ENCODE results near the gene RGS3.

RGS3 gene

GRCh38 chr9:113475992-113476391 lies 12.5 kb downstream of the RGS3 start:
- H3K27me3 ChIP-seq (ENCODE audit: insufficient read depth, poor library complexity, severe bottlenecking): peaks cover 3% of the 10 kb centered on the region
- no peak overlapping the region for H3K27ac ChIP-seq (replicated peaks)
- DNase-seq (ENCODE audit: low read depth in 1 of 2, low spot score in 1 of 2): no peak
- H3K4me3 ChIP-seq (replicated peaks; ENCODE audit: insufficient read depth, low read length): no peak overlapping the region
- no peak for TF ChIP-seq SPI1 (IDR thresholded peaks at IDR 0.05; ENCODE audit: borderline replicate concordance, low read depth)
- no peak for TF ChIP-seq REST (IDR thresholded peaks at IDR 0.05; ENCODE audit: insufficient replicate concordance, low read depth)
- TF ChIP-seq POLR2AphosphoS5 (IDR thresholded peaks at IDR 0.05; ENCODE audit: low read depth): no peak
- TF ChIP-seq GABPA (IDR thresholded peaks at IDR 0.05; ENCODE audit: low read depth): no peak
- no peak for TF ChIP-seq CTCF (IDR thresholded peaks at IDR 0.05; ENCODE audit: insufficient read depth, low read length)

- Histone ChIP-seq H3K27ac (replicated peaks) (no peak overlapping the region), H3K27me3 (ENCODE audit: insufficient read depth, poor library complexity, severe bottlenecking) (peaks cover 3% of the 10 kb centered on the region), H3K4me3 (replicated peaks; ENCODE audit: insufficient read depth, low read length) (no peak overlapping the region)
- DNase-seq (ENCODE audit: low read depth in 1 of 2, low spot score in 1 of 2): no peak
- TF ChIP-seq REST (IDR thresholded peaks at IDR 0.05; ENCODE audit: insufficient replicate concordance, low read depth) (no peak), SPI1 (IDR thresholded peaks at IDR 0.05; ENCODE audit: borderline replicate concordance, low read depth) (no peak)
Observed at GRCh38 chr9:113476511-113476916, 13.0 kb downstream of the RGS3 start.

GRCh38 chr9:113477058-113477457 lies 13.5 kb downstream of the RGS3 start:
- Histone ChIP-seq H3K27ac (replicated peaks) (no peak overlapping the region), H3K4me3 (replicated peaks; ENCODE audit: insufficient read depth, low read length) (no peak overlapping the region), H3K27me3 (ENCODE audit: insufficient read depth, poor library complexity, severe bottlenecking) (peaks cover 3% of the 10 kb centered on the region)
- DNase-seq (ENCODE audit: low read depth in 1 of 2, low spot score in 1 of 2): no peak
- TF ChIP-seq SPI1 (IDR thresholded peaks at IDR 0.05; ENCODE audit: borderline replicate concordance, low read depth) (no peak), CTCF (IDR thresholded peaks at IDR 0.05; ENCODE audit: insufficient read depth, low read length) (no peak), POLR2AphosphoS5 (IDR thresholded peaks at IDR 0.05; ENCODE audit: low read depth) (no peak), REST (IDR thresholded peaks at IDR 0.05; ENCODE audit: insufficient replicate concordance, low read depth) (no peak)

- DNase-seq (ENCODE audit: low read depth in 1 of 2, low spot score in 1 of 2): no peak
- TF ChIP-seq SPI1 (IDR thresholded peaks at IDR 0.05; ENCODE audit: borderline replicate concordance, low read depth) (no peak), GABPA (IDR thresholded peaks at IDR 0.05; ENCODE audit: low read depth) (no peak), CTCF (IDR thresholded peaks at IDR 0.05; ENCODE audit: insufficient read depth, low read length) (no peak), REST (IDR thresholded peaks at IDR 0.05; ENCODE audit: insufficient replicate concordance, low read depth) (no peak), POLR2AphosphoS5 (IDR thresholded peaks at IDR 0.05; ENCODE audit: low read depth) (no peak)
- Histone ChIP-seq H3K27me3 (ENCODE audit: insufficient read depth, poor library complexity, severe bottlenecking) (peaks cover 3% of the 10 kb centered on the region), H3K27ac (replicated peaks) (no peak overlapping the region), H3K4me3 (replicated peaks; ENCODE audit: insufficient read depth, low read length) (no peak overlapping the region)
Observed at GRCh38 chr9:113477661-113478060, 14.1 kb downstream of the RGS3 start.
